DMS153 (cell line): ENCODE measurements around the gene GRXCR2.
"Not testable (repeated sequence)": the region's sequence is repeated elsewhere in the genome, so short reads cannot be mapped to it uniquely, and the experiment has no call there.

Experiments
- DNase-seq: peaks from one replicate; lab custom pipeline; 2025; lab: John Stamatoyannopoulos, UW

The GRXCR2 gene

GRCh38 chr5:145872914-145873313 lies at the start of gene GRXCR2:
GRXCR2 (minus strand) TSS chr5:145873014; CDS start chr5:145872968, 46 bp downstream.
- DNase-seq: no peak

DNA sequence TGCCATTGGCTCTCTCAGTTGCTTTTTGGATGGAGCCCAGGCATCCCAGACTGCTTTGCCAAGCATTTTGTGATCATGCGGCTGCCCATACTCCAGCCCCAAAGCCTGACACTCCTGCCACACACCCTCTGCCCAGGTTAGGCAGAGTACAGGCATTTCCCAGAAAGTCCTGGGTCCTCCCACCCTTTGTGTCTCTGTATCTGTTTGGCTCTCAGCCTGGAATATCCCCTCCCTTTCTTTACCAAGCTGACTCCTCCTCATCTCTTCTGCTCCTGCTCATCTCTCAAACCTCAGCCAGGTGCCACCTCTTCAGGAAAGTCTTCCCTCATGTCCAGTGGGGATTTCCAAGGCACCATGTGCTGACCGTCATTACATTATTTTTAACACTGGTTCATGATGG lies 49.2 kb upstream of the GRXCR2 start:
- DNase-seq: no peak

- DNase-seq: no peak
These were observed 48.4 kb upstream of the GRXCR2 start for GRCh38 chr5:145921211-145921610.

DNA sequence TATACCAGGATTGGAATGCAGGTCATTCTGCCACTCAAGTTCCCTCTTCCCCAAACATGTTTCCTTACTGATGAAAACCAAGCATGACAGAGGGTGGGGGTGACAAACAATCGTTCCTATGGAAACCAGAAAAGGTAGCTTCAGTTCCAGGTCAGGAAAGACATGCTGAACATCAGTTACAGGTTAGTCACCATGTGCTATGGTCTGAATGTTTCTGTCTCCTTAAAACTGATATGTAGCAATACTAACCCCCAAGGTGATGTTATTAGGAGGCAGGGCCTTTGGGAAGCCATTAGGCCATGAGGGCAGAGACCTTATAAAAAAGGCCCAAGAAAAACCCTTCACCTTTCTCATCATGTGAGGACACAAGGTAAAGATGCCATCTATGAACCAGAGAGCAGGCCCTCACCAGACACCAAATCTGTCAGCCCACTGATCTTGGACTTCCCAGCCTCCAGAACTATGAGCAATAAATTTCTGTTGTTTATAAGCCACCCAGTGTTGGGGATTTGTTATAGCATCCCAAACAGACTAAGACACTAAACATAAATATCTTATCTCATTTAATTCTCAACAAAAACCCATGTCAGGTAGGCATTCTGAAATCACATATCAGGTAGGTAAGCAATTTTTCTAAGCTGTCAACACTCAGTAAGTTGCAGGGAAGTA lies 47.9 kb upstream of the GRXCR2 start:
- DNase-seq: no peak

GRCh38 chr5:145919413-145919812 lies 46.6 kb upstream of the GRXCR2 start:
- DNase-seq: no peak

DNA sequence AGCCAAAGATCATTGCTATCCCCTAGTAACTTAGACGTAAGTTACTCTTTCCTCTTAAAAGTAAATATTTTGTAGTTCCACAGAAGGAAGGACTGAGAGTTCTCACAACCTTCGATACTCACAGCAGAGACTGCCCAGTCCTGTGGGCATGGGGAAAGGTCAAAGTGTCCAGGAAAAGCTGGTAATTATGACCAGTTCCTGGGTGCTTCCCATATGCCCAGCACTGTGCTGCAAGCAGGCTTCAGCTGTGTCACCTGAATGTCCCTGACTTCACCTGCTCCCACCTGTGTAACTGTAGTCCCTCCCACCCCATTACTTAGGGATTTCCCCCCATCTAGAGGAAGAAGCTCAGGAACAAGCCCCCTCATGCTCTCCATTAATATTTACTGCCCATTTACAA lies 45.6 kb upstream of the GRXCR2 start:
- DNase-seq: no peak

- no peak for DNase-seq
These were observed 44.5 kb upstream of the GRXCR2 start for GRCh38 chr5:145917288-145917687.

- DNase-seq: no peak
These were observed 43.3 kb upstream of the GRXCR2 start for GRCh38 chr5:145915970-145916638.

DNA sequence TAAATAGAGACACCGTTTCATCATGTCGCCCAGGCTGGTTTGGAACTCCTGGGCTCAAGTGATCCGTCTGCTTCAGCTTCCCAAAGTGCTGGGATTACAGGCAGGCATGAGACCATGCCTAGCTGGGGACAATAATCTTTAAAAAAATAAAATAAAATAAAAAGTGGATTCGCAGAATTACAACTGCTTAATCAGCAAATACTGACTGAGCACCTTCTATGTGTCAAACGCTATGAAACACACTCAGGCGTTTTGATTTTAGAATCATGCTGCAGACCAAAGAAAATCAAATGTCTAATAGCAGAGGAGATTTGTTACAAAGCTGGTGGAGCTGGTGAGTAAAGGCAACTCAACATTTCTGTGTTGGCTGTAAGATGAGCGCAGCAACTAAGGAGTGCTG lies 40.9 kb upstream of the GRXCR2 start:
- no peak for DNase-seq

DNA sequence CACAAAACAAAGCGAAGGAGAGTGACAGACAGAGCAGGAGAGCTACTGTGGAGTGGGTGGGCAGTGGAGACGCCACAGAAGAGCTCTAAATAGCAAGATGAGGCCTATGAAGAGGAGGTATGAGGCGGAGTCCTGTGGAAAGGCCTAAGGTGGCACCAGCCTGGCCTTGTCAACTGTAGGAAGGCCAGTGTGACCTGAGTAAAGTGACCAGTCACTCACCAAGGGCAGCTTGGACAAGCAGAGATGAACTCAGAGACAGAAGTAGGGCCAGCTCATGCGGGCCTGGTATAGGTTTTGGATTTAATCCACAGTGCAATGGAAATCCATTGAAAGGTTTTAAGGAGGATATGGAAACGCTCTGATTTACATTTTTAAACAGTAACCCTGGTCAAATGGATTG lies 39.8 kb upstream of the GRXCR2 start:
- no peak for DNase-seq

- DNase-seq: no peak
These were observed 39.2 kb upstream of the GRXCR2 start for GRCh38 chr5:145912019-145912418.

- no peak for DNase-seq
These were observed 38.4 kb upstream of the GRXCR2 start for GRCh38 chr5:145911164-145911563.

GRCh38 chr5:145908206-145908960 lies 35.6 kb upstream of the GRXCR2 start:
- DNase-seq: no peak

GRCh38 chr5:145906401-145906800 lies 33.6 kb upstream of the GRXCR2 start:
- DNase-seq: no peak

GRCh38 chr5:145904743-145905142 lies 31.9 kb upstream of the GRXCR2 start:
- DNase-seq: no peak

GRCh38 chr5:145903867-145904266 lies 31.1 kb upstream of the GRXCR2 start:
- no peak for DNase-seq

- no peak for DNase-seq
These were observed 30.3 kb upstream of the GRXCR2 start for GRCh38 chr5:145903113-145903512.

DNA sequence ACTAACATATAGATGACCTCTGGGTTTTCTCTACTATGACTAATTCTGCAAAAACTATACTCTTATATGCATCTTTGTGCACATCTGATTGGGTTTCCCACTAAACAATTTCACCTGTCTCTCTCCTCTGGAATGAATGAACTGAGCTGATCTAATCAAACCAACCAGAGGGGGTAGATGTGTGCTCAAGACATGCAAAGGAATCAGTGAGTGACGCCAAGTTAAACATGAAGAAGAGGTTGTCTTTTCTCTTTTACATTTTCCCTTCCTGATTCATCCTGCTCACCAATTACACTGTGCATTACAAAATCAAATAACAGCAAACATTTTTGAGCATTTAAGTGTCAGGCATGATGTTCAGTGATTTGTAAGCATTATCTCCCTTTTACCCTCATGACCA lies 29.6 kb upstream of the GRXCR2 start:
- DNase-seq: no peak

GRCh38 chr5:145898171-145898570 lies 25.4 kb upstream of the GRXCR2 start:
- no peak for DNase-seq

GRCh38 chr5:145891378-145891777 lies 18.6 kb upstream of the GRXCR2 start:
- DNase-seq: not testable (repeated sequence)

- DNase-seq: no peak
These were observed 16.8 kb upstream of the GRXCR2 start for GRCh38 chr5:145889611-145890010.

GRCh38 chr5:145887976-145888574 lies 15.3 kb upstream of the GRXCR2 start:
- DNase-seq: no peak

DNA sequence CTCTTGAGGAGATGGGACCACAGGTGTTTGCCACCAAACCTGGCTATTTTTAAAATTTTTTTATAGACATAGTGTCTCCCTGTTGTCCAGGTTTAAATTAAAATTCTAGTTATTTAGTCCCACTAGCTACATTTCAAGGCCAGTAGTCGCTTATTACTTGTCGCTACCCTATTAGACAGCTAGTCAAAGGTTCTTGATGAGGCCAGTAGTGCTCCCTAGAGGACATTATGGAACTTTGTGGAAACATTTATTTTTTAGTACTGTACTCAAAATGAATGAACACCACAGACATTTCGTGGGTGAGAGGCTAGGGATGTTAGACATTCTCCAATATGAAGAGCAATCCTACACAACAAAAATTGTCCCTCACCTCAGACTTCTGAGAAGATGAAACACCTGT lies 14.4 kb upstream of the GRXCR2 start:
- no peak for DNase-seq
